Measurements from ENCODE around the gene CRIP1.

CRIP1 gene, protein sequence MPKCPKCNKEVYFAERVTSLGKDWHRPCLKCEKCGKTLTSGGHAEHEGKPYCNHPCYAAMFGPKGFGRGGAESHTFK

GRCh38 chr14:105486163-105486973 lies at the start of gene CRIP1:
CRIP1 (plus strand) TSS chr14:105486886; CDS start chr14:105487260, 374 bp downstream.
- no peak for DNase-seq (ENCODE audit: low read depth)

- no peak for DNase-seq (ENCODE audit: low read depth)
Measured at GRCh38 chr14:105436891-105437722, 49.6 kb upstream of the CRIP1 start.

GRCh38 chr14:105437723-105438500 lies 48.8 kb upstream of the CRIP1 start:
- no peak for DNase-seq (ENCODE audit: low read depth)

GRCh38 chr14:105439179-105439578 lies 47.5 kb upstream of the CRIP1 start:
- no peak for DNase-seq (ENCODE audit: low read depth)

- no peak for DNase-seq (ENCODE audit: low read depth)
Measured at GRCh38 chr14:105439710-105440553, 46.8 kb upstream of the CRIP1 start.

- no peak for DNase-seq (ENCODE audit: low read depth)
Measured at GRCh38 chr14:105440554-105440900, 46.2 kb upstream of the CRIP1 start.

- no peak for DNase-seq (ENCODE audit: low read depth)
Measured at GRCh38 chr14:105440992-105441391, 45.7 kb upstream of the CRIP1 start.

- DNase-seq (ENCODE audit: low read depth) = no peak
Measured at GRCh38 chr14:105442125-105442524, 44.6 kb upstream of the CRIP1 start.

DNA sequence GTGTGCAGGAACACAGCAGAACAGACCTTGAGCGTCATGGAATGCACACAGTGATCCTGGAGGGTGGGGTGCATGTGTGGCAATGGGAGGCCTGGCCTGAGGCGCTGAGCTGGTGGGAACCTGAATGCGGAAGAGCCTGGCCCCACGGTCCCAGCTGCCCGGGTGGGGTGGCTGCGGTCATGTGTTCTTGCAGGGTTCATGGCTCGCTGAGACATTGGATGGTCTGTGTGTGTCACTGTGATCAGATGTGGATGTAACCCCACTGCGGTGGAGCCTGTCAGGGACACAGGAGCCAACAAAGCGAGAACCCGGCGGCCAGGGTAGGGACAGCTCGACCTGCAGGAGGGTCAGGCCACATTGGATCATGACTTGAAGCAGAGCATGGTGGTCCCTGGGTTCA lies 43.9 kb upstream of the CRIP1 start:
- DNase-seq (ENCODE audit: low read depth) = no peak

DNA sequence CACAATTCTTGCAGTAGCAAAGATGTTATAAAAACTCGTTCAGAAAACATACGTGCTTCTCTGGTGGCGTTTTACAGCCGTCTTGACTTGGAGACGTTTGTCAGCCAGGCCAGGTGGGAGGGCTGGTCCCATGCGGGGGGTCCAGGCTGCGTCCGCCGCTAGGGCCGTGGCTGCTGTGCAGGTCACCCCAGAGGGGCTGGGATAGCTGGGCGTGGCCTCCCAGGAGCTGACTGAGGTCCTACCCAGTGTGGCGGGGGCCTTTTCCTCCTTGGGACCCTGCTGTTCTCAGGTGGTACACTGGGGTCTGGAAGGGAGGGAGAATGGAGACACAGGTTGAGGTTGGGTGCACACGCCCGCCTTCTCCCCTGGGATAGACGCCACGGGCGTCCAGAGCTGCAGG lies 41.8 kb upstream of the CRIP1 start:
- no peak for DNase-seq (ENCODE audit: low read depth)

DNA sequence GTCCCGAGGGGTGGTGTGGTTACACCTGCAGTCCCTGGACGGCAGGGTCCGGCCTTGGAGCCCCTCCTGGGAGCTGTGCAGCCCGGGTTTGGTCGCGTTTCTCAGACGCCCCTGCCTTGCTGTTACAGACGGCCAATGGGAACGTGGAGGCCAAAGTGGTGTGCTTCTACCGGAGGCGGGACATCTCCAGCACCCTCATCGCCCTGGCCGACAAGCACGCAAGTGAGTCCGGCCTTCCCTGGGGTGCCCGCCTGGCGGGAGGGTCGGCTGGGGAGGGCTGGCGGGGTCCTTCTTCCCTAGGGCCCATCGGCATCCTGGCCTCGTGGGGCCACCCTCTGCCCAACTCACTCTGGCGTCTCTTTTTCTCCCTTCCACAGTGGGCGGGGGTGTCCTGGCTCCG lies 41.4 kb upstream of the CRIP1 start:
- DNase-seq (ENCODE audit: low read depth) = no peak

DNA sequence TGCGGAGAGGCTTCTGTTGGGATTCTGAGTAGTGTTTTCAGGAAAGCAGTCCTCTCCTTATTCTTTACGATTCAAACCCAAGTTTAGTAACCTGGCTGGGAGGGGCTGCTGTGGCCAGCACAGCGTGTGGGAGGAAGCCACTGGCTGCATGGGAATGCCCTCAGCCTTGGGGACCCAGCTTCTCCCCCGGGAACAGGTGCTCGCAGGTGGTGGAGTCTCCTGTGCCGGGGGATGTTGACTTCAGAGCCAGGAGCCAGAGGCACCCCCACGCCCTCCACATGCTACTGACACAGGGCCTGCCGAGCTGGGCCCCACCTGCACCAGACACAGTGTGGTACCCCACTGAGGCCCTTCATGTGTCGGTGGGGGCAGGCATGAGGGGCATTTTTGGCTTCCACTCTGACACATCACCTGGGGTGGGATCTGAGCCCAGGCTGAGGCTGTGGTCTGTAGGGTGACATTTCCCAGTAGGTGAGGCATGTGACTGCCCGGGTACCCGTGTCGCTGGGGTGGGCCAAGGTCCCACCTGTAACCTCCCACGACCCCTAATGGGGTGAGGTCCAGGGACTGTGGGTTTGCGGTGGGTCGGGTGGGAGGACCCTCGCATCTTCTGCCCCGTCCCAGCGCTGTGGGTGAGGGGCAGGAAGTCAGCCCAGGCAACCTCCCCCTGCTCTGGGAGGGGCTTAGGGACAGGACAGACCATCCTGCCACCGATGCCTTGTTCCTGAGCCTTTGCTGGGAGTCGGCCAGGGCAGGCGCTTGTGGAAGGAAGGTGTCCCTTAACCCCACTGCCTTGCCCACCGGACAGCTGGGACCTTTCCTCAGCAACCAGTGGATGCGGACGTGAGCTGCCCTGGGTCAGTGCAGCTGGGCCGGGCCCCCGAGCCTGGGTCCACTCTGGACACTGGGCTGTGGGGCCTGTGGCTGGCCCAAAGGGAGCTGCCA lies 40.5 kb upstream of the CRIP1 start:
- no peak for DNase-seq (ENCODE audit: low read depth)

DNA sequence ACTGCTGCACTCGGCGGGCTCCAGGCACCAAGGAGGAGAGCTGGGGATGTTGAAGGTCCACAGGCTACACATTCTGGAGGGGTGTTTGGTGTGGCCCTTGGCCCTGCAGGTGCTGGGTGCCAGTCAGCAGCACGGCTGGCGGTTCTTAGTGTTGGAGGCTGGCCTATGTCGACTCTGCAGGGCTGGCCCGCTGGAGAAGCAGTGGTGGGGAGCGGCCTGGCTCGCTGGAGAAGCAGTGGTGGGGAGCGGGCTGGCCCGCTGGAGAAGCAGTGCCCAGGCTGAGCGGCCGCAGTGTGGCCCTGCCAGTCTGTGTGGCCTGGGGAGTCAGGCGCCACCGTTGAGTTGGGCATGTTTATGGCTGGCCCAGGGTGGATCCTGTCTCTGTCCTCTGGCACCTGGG lies 39.7 kb upstream of the CRIP1 start:
- no peak for DNase-seq (ENCODE audit: low read depth)

DNA sequence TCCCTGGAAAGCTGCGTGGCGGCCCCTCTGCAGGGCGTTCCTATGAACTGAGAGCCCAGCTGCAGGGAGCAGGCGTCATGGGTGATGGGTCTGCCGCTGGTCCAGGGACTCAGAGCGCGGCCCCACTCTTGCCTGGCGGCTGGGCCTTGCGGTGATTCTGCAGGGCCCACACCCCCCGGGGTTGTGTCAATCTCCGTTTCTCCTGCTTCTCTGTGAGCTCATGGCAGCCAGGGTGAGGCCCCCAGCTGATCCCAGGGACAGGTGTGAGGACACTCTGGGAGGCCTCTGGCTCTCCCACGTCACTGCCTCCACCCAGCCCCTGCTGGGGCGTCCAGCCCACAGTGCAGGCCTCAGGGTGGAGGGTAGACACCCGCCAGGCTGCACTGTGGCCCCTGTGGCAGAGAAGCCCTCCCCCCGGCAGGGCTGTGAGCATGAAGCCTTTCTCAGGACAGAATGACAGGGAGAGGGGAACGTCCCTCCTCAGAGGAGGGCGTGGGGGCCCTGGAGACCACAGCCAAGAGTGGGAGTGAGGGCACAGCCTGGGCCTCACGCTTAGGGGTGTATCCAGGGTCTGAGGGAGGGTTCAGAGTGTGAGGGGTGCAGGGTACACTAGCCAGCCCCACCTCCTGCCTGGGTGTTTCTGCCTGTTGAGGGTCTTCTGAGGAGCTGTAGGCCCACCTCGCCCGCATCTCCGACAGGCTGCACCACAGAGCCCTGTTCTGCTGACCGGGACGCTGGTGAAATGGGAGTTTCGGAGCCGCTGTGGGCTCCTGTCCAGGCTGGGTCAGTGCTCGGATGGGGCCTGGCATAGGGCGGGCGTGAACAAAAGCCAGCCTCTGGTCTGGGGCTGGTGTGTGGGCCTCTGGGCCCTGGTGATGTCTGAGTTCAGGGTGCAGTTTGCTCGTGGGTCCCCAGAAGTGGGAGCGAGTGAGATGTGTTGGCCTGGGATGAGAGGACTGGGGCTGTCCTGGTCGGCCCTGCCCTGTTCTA lies 38.7 kb upstream of the CRIP1 start:
- no peak for DNase-seq (ENCODE audit: low read depth)

- peak; percentile 29 for DNase-seq (ENCODE audit: low read depth)
Measured at GRCh38 chr14:105448706-105449111, 38.0 kb upstream of the CRIP1 start.

DNA sequence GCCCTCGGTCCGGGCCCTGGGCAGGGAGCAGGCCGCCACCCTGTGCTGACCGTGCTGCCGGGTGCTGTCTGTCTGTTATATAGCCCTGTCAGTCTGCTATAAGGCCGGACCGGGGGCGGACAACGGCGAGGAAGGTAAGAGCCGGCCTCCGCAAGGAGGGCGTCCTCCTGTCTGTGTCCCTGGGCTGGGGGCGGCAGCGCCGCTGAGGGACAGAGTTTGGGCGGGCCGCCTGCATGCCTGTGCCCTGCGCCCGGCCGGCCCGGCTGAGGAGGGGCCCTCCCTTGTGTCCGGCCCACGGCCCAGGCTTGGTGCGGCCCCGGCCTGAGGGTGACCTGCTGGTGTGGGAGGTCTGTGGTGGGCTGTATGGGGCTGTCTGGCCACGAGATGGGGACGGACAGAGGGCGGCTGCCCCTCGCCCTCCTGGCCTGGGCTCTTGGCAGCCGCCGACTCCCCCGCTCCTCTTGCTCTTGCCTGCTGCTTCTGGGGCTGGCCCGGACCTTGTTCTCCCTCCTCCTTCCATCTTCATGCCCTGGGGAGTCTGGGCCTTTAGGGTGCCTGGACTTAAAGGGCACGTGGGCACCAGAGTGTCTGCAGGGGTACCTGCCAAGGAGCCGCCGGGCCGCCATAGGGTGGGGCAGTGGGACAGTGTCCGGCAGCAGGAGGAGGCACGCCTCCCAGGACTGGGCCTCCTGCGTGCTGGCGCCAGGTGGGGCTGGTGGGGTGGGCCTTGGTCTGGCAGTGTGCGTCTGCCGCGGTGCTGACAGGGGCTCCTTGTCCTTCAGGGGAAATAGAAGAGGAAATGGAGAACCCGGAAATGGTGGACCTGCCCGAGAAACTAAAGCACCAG lies 37.2 kb upstream of the CRIP1 start:
- no peak for DNase-seq (ENCODE audit: low read depth)

DNA sequence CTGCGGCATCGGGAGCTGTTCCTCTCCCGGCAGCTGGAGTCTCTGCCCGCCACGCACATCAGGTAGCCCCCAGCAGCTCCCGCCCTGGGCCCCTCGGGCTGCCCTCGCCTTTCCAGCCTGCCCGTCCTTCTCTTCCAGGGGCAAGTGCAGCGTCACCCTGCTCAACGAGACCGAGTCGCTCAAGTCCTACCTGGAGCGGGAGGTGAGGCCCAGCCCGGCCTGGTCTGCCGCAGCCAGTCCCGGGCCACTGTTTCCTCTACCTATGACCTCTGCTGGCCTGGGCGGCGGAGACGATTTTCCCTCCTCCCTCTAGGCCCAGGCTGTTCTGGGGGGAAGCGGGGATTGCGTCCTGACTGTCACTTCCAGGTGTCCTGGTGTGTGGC lies 36.6 kb upstream of the CRIP1 start:
- DNase-seq (ENCODE audit: low read depth) = no peak

Measured in stimulated activated CD8-positive, alpha-beta memory T cell treated with anti-CD3 and anti-CD28 coated beads, Interleukin-15, amount 100 ng/mL, for 24 hours (primary cell).